Embryonic facial prominence (tissue), 1 donor: Measurements from ENCODE around the gene ZNF556.
A peak's percentile ranks its signal among the peaks of the same experiment; 100 is the strongest.

Experiments used
- DNase-seq: peaks from one replicate; pipeline ENCODE4 v3.0.0-alpha.2; 2016; ENCODE audit errors: extremely low spot score

Gene ZNF556

GRCh38 chr19:2905918-2906519 is 38.9 kb downstream of the ZNF556 start:
- DNase-seq: no peak

GRCh38 chr19:2906631-2907195 is 39.6 kb downstream of the ZNF556 start:
- no peak for DNase-seq

- DNase-seq: no peak
Observed at GRCh38 chr19:2912306-2912705, 45.2 kb downstream of the ZNF556 start.

DNA sequence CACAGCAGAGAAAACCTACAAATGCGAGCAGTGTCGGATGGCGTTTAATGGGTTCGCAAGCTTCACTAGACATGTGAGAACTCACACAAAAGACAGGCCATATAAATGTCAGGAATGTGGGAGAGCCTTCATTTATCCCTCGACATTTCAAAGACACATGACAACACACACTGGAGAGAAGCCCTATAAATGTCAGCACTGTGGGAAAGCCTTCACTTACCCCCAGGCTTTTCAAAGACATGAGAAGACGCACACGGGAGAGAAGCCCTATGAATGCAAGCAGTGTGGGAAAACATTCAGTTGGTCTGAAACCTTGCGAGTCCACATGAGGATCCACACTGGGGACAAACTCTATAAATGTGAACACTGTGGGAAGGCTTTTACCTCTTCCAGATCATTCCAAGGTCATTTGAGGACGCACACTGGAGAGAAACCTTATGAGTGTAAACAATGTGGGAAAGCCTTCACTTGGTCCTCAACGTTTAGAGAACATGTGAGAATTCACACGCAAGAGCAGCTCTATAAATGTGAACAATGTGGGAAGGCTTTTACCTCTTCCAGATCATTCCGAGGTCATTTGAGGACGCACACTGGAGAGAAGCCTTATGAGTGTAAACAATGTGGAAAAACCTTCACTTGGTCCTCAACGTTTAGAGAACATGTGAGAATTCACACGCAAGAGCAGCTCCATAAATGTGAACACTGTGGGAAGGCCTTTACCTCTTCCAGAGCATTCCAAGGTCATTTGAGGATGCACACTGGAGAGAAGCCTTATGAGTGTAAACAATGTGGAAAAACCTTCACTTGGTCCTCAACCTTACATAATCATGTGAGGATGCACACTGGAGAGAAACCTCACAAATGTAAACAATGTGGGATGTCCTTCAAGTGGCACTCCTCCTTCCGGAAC is 50.4 kb downstream of the ZNF556 start:
- DNase-seq: no peak

DNA sequence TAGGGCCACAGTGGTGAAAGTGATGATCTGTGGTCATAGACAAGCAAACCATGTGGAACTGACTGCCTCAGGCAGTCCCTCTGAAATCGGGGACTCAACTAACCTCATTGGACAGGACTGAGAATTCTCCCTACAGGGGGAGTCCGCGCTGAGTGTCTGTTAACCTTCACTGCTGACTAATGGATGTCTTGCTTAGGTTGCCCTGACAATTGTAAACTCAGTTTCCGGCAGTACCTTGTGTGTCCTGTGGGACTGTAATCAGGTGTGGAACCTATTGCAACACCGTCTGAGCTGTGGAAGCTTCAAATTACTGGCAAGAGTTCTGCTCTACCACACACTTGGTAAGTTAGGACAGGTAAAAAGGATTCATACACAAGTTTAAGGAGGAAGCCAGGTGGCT is 55.9 kb downstream of the ZNF556 start:
- DNase-seq: no peak

DNA sequence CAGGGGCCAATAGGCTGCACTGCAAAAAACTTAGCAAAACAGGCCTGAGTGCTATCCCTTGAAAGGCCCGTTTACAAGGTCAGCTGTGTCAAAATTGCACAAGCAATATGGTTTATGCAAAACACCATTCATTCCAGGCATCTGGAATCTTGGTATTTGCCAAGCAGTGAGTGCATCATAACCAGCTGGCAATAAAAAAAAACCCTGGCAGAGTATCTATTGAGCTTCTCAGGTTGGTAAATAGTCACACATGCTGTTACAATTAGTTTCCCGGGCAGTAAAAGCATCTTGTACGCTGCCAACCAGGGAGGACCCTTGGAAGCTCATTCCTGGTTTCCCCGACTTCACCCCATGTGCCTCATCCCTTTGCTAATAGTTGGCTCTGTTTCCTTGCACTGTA is 56.4 kb downstream of the ZNF556 start:
- peak; percentile 44 for DNase-seq

DNA sequence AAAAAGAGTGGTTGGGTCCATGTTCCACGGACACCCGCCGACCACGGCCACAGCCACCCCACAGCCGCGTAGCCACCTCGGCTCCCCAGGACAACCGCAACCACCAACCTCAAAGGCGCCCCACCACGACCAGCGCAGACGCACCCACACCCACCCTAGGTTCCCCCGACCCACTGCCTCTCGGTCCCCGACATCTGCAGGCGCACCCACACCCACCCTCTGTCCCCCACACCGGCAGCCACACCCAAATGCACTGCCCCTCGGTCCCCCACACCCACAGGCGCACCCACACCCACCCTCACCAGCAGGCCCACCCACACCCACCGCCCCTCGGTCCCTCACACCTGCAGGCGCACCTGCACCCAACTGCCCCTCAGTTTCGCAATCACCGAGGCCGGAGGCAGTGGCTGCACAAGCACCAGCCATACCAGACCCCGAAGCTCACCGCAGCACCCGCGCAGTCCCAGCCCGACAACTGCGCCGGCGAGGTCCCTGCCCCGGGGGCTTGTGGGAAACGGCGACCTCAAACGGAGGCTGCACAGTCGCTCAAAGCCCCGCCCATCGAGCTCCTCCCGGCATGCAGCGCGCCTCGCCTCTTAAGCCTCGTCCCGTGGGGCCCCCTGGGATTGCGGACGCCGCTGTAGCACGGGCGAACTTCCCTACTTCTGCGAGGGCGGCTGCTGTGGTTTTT is 59.4 kb downstream of the ZNF556 start:
- no peak for DNase-seq

DNA sequence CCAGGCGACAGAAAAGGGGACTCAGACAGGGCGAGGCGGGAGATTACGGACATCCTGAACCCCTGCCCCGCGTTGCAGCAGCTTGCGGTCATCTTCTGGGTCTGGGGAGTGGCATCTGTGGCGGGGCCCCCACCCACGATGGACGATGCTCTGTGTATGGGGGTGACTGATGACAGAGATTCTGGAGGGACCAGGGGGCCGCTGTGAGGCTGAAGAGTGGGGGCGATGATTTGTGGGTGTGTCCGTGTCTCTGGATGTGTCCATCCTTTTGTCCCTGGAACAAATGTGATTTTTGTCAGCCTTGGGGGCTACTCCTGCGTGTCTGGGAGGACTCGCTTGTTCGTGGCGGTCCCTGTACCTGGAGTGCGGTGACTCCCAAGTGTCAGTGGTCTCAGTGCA is 59.9 kb downstream of the ZNF556 start:
- no peak for DNase-seq
